Suprapubic skin (tissue), 4 donors: ENCODE data around the gene ASRGL1. TPM values are rescaled to one million over a fixed set of nuclear protein-coding genes. Genes with fewer than 3 reads are reported as not detected.

Experiments used
- DNase-seq, 2 donors: peaks; one replicate each; pipeline ENCODE4 v3.0.0-alpha.2; 2019; ENCODE audit warnings: low spot score in 2 of 2
- H3K27ac ChIP-seq: fragments of 200-600 bp; sonication (generic); one replicate; pipeline ENCODE4 v1.5.1; 2019
- H3K27me3 ChIP-seq: fragments of 200-600 bp; sonication (generic); one replicate; pipeline ENCODE4 v1.5.1; 2019
- H3K36me3 ChIP-seq: fragments of 200-600 bp; sonication (generic); one replicate; pipeline ENCODE4 v1.5.1; 2019
- H3K4me1 ChIP-seq: fragments of 200-600 bp; sonication (generic); one replicate; pipeline ENCODE4 v1.5.1; 2019
- H3K4me3 ChIP-seq: fragments of 200-600 bp; sonication (generic); one replicate; pipeline ENCODE4 v1.5.1; 2019; ENCODE audit warnings: mild to moderate bottlenecking
- H3K9me3 ChIP-seq: fragments of 200-600 bp; sonication (generic); one replicate; pipeline ENCODE4 v1.5.1; 2019
- CTCF ChIP-seq, 2 donors: fragments of 200-600 bp in 1 of 2; fragments of 450-650 bp in 1 of 2; sonication (generic) in 1 of 2; IDR thresholded peaks; one replicate each; pipeline ENCODE4 v1.5.1; 2016 to 2019; ENCODE audit warnings: antibody characterized with exemption in 2 of 2, mild to moderate bottlenecking in 1 of 2, moderate library complexity in 1 of 2
- EP300 ChIP-seq: sonication (generic); formaldehyde crosslinking; IDR thresholded peaks from one replicate; pipeline ENCODE4 v1.6.1; 2017; ENCODE audit warnings: antibody characterized with exemption
- POLR2A ChIP-seq, 2 donors: fragments of 450-650 bp; IDR thresholded peaks; one replicate each; pipeline ENCODE4 v1.6.1; 2017; ENCODE audit warnings: antibody characterized with exemption in 2 of 2, mild to moderate bottlenecking in 2 of 2, moderate library complexity in 2 of 2
- POLR2AphosphoS5 ChIP-seq, 3 donors: sonication (generic); formaldehyde crosslinking; IDR thresholded peaks; one replicate each; pipeline ENCODE4 v1.6.1; 2017; ENCODE audit warnings: antibody characterized with exemption in 3 of 3
- WGBS: methylation state at CpG from one replicate; pipeline ENCODE4 v1.1.5; 2018; 5-methylcytosine and 5-hydroxymethylcytosine counted together
- total RNA-seq, 4 donors: library from RNA; depleted of rRNA; stranded (reverse); fragments of >200 nt; gene quantifications; one replicate each; pipeline ENCODE4 v1.1.0, GENCODE V29; 2016

Gene ASRGL1
- total RNA-seq, 4 donors from 2014 or later = 2.5 to 10.5 (median 5.2) TPM

- H3K4me1 ChIP-seq = peaks cover 74% of the 10 kb centered on the region
- TF ChIP-seq POLR2A (IDR thresholded peaks at IDR 0.05) (no peak), EP300 (no peak), POLR2AphosphoS5 (IDR thresholded peaks at IDR 0.05) (no peak), CTCF (IDR thresholded peaks at IDR 0.05) (no peak)
- H3K27me3 ChIP-seq = no peaks in the 10 kb centered on the region
- WGBS = 54% methylated on average over 2 of the region's 5 CpGs
- peak overlapping the region; percentile 29 for H3K4me3 ChIP-seq
- no peaks in the 10 kb centered on the region for H3K36me3 ChIP-seq
- H3K9me3 ChIP-seq = no peaks in the 10 kb centered on the region
- DNase-seq = peak in 1 of 2 donors; percentile 52
- peak overlapping the region; percentile 83 for H3K27ac ChIP-seq
Measured at GRCh38 chr11:62401356-62401755, 64.1 kb downstream of the ASRGL1 start.

GRCh38 chr11:62401811-62402210, 64.6 kb downstream of the ASRGL1 start:
- Histone ChIP-seq H3K9me3 (no peaks in the 10 kb centered on the region), H3K27me3 (no peaks in the 10 kb centered on the region), H3K36me3 (no peaks in the 10 kb centered on the region), H3K4me3 (peak overlapping the region; percentile 29), H3K4me1 (peaks cover 70% of the 10 kb centered on the region), H3K27ac (peak overlapping the region; percentile 83)
- 26% methylated on average over 5 of the region's 7 CpGs for WGBS
- DNase-seq = peak in 1 of 2 donors; percentile 49
- no peak for TF ChIP-seq POLR2A (IDR thresholded peaks at IDR 0.05)
- TF ChIP-seq POLR2AphosphoS5 (IDR thresholded peaks at IDR 0.05) = no peak
- no peak for TF ChIP-seq CTCF (IDR thresholded peaks at IDR 0.05)
- TF ChIP-seq EP300 = no peak

- WGBS = 22% methylated on average over 15 of the region's 15 CpGs
- peak overlapping the region; percentile 29 for H3K4me3 ChIP-seq
- peak; percentile 81 to 90 for DNase-seq
Measured at GRCh38 chr11:62402226-62402959, 65.1 kb downstream of the ASRGL1 start.

GRCh38 chr11:62402960-62403730, 65.9 kb downstream of the ASRGL1 start:
- peaks cover 56% of the 10 kb centered on the region for H3K4me1 ChIP-seq

More at GRCh38 chr11:62402226-62402959, 65.1 kb downstream of the ASRGL1 start:
- H3K27me3 ChIP-seq = no peaks in the 10 kb centered on the region
- peak overlapping the region; percentile 83 for H3K27ac ChIP-seq
- peaks cover 64% of the 10 kb centered on the region for H3K4me1 ChIP-seq
- no peaks in the 10 kb centered on the region for H3K36me3 ChIP-seq
- H3K9me3 ChIP-seq = no peaks in the 10 kb centered on the region
- no peak for TF ChIP-seq POLR2A (IDR thresholded peaks at IDR 0.05)
- TF ChIP-seq POLR2AphosphoS5 (IDR thresholded peaks at IDR 0.05) = no peak
- no peak for TF ChIP-seq EP300
- no peak for TF ChIP-seq CTCF (IDR thresholded peaks at IDR 0.05)

More at GRCh38 chr11:62402960-62403730, 65.9 kb downstream of the ASRGL1 start:
- Histone ChIP-seq H3K36me3 (no peaks in the 10 kb centered on the region), H3K9me3 (no peaks in the 10 kb centered on the region), H3K27ac (peak overlapping the region; percentile 83), H3K4me3 (no peak overlapping the region), H3K27me3 (no peaks in the 10 kb centered on the region)
- DNase-seq = no peak
- TF ChIP-seq CTCF (IDR thresholded peaks at IDR 0.05) = no peak
- no peak for TF ChIP-seq EP300
- no peak for TF ChIP-seq POLR2A (IDR thresholded peaks at IDR 0.05)
- no peak for TF ChIP-seq POLR2AphosphoS5 (IDR thresholded peaks at IDR 0.05)
- 26% methylated on average over 12 of the region's 12 CpGs for WGBS
